Astrocyte (in vitro differentiated cells and primary cell): ENCODE data around the gene PIM1. TPM values are rescaled to one million over a fixed set of nuclear protein-coding genes. Genes with fewer than 3 reads are reported as not detected.
A peak's percentile ranks its signal among the peaks of the same experiment; 100 is the strongest.

ENCODE experiments used
- DNase-seq: peaks from one replicate; pipeline ENCODE4 v3.0.0-alpha.2; 2010; ENCODE audit warnings: low read depth
- FAIRE-seq: peaks from 2 replicates; lab custom pipeline; 2011; peaks lifted over from hg19 to GRCh38; lab: Jason Lieb, UNC
- H2AFZ ChIP-seq: 2 replicates; pipeline ENCODE4 v1.6.0; 2012; ENCODE audit warnings: low read depth, low read length, inconsistent platforms
- H3K27ac ChIP-seq: 2 replicates; pipeline ENCODE4 v1.5.1; 2011; ENCODE audit warnings: low read depth, low read length, inconsistent platforms
- H3K27me3 ChIP-seq: 2 replicates; pipeline ENCODE4 v1.6.0; 2011; ENCODE audit warnings: low read length, inconsistent platforms; ENCODE audit not compliant: insufficient read depth
- H3K36me3 ChIP-seq: 2 replicates; pipeline ENCODE4 v1.5.1; 2011; ENCODE audit warnings: low read length, inconsistent platforms; ENCODE audit not compliant: insufficient read depth
- H3K4me1 ChIP-seq: 2 replicates; pipeline ENCODE4 v1.5.1; 2011; ENCODE audit warnings: low read length, inconsistent platforms; ENCODE audit not compliant: insufficient read depth
- H3K4me2 ChIP-seq: 2 replicates; pipeline ENCODE4 v1.6.0; 2012; ENCODE audit warnings: low read length, inconsistent platforms
- H3K4me3 ChIP-seq: 2 replicates; pipeline ENCODE4 v1.5.1; 2011; ENCODE audit warnings: low read depth, mild to moderate bottlenecking, low read length, inconsistent platforms; ENCODE audit not compliant: insufficient read depth
- H3K79me2 ChIP-seq: 2 replicates; pipeline ENCODE4 v1.6.0; 2012; ENCODE audit warnings: mild to moderate bottlenecking, low read length, inconsistent platforms; ENCODE audit not compliant: insufficient read depth
- H3K9ac ChIP-seq: 2 replicates; pipeline ENCODE4 v1.6.0; 2012; ENCODE audit warnings: mild to moderate bottlenecking, low read length, inconsistent platforms
- H3K9me3 ChIP-seq: 2 replicates; pipeline ENCODE4 v1.5.1; 2012; ENCODE audit warnings: low read depth, mild to moderate bottlenecking, low read length, inconsistent platforms; ENCODE audit not compliant: insufficient read depth
- H4K20me1 ChIP-seq: 2 replicates; pipeline ENCODE4 v1.6.0; 2012; ENCODE audit warnings: low read length, inconsistent platforms; ENCODE audit not compliant: insufficient read depth
- H3K27ac Mint-ChIP-seq: one replicate; pipeline ENCODE4 v1.8.0; 2021; ENCODE audit warnings: mild to moderate bottlenecking, mixed read lengths; ENCODE audit not compliant: unreplicated experiment
- H3K27me3 Mint-ChIP-seq: one replicate; pipeline ENCODE4 v1.8.0; 2021; ENCODE audit warnings: low read depth, mixed read lengths; ENCODE audit not compliant: unreplicated experiment
- H3K36me3 Mint-ChIP-seq: one replicate; pipeline ENCODE4 v1.8.0; 2021; ENCODE audit warnings: low read depth, mixed read lengths; ENCODE audit not compliant: unreplicated experiment
- H3K4me1 Mint-ChIP-seq: one replicate; pipeline ENCODE4 v1.8.0; 2021; ENCODE audit warnings: low read depth, mixed read lengths; ENCODE audit not compliant: unreplicated experiment
- H3K4me3 Mint-ChIP-seq: one replicate; pipeline ENCODE4 v1.8.0; 2021; ENCODE audit warnings: mild to moderate bottlenecking, moderate library complexity, mixed read lengths; ENCODE audit not compliant: unreplicated experiment
- H3K9me3 Mint-ChIP-seq: one replicate; pipeline ENCODE4 v1.8.0; 2021; ENCODE audit warnings: mild to moderate bottlenecking, mixed read lengths; ENCODE audit not compliant: unreplicated experiment
- CTCF ChIP-seq: IDR thresholded peaks from 2 replicates; pipeline ENCODE4 v1.5.1; 2011; ENCODE audit warnings: low read depth, mild to moderate bottlenecking, inconsistent platforms, low read length, moderate library complexity; ENCODE audit not compliant: insufficient read depth
- EZH2 ChIP-seq: IDR thresholded peaks from 2 replicates; pipeline ENCODE4 v1.6.1; 2012; ENCODE audit warnings: mild to moderate bottlenecking, low read length, inconsistent platforms; ENCODE audit not compliant: insufficient read depth
- total RNA-seq: library from RNA; stranded (reverse); gene quantifications from 2 replicates; pipeline ENCODE4 v1.2.1, GENCODE V29; 2021

The PIM1 gene
- total RNA-seq, 1 donor from 2014 or later = 32.1 TPM

DNA sequence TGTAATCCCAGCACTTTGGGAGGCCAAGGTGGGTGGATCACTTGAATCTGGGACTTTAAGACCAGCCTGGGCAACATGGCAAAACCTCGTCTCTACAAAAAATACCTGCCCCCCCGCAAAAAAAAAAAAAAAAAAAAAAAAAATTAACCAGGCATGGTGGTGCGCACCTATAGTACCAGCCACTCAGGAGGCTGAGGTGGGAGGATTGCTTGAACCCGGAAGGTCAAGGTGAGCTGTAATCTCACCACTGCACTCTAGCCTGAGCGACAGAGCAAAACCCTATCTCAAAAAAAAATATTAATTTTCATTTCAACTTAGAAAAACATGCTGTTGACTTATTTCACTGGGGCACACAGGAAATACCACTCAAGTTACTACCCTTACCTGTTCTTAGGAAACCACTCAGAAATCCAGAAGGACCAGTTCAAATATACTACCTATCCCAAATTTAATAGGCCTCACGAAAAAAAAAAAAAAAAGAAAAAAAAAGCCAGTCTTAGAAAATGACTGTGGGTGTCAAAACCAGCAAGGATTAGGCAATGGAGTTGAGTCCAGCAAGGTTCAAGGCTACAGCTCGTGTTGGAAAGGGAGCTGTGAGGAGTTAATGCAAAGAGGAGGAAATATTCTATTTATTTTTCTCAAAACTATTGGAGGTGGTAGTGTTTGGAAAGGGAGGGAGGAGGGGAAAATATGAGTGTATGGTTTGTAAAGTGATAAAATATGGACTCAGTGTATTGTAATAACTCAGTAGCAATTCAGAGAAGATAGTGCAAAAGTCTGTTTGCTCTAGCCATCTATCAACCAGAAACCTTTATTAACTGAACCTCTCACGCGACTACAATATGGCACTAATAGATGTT, 33.9 kb upstream of the PIM1 start:
- no peaks in the 10 kb centered on the region for H3K36me3 Mint-ChIP-seq
- peak overlapping the region; percentile 83 for H3K4me3 Mint-ChIP-seq
- Histone ChIP-seq H3K4me2 (peak overlapping the region; percentile 78), H3K79me2 (no peaks in the 10 kb centered on the region), H3K27ac (peak overlapping the region; percentile 98), H3K4me3 (no peak overlapping the region), H3K9me3 (no peaks in the 10 kb centered on the region), H3K36me3 (no peaks in the 10 kb centered on the region), H2AFZ (no peak overlapping the region), H3K27me3 (no peaks in the 10 kb centered on the region), H4K20me1 (no peaks in the 10 kb centered on the region), H3K9ac (peak overlapping the region; percentile 93), H3K4me1 (peaks cover 54% of the 10 kb centered on the region)
- DNase-seq (no peak), FAIRE-seq (no peak)
- H3K27ac Mint-ChIP-seq = peak overlapping the region; percentile 100
- H3K27me3 Mint-ChIP-seq = no peaks in the 10 kb centered on the region
- H3K9me3 Mint-ChIP-seq = no peaks in the 10 kb centered on the region
- H3K4me1 Mint-ChIP-seq = peaks cover 61% of the 10 kb centered on the region
- TF ChIP-seq EZH2 = no peak
- no peak for TF ChIP-seq CTCF

DNA sequence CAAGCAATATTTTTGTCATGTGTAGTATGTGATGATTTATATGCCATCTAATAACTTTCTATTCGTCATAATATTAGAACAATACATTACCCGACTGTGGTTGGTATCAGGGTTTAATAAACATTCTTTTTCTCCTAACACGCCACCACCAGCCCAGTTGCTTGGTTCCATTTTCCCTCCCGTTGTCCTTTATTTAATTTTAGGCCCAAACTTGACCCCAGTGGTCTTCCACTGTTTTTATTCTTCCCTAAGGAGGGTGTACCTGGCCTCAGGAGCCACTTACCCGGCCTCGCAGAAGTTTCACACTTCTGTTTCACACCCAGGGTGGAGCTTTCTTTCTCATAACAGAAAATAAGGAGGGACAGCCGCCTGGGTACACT, 33.1 kb upstream of the PIM1 start:
- H3K4me2 ChIP-seq = peak overlapping the region; percentile 78
- peak overlapping the region; percentile 100 for H3K27ac Mint-ChIP-seq
- no peaks in the 10 kb centered on the region for H3K36me3 ChIP-seq
- H3K4me1 ChIP-seq = peaks cover 55% of the 10 kb centered on the region
- H3K9ac ChIP-seq = peak overlapping the region; percentile 93
- no peak for DNase-seq
- no peaks in the 10 kb centered on the region for H3K36me3 Mint-ChIP-seq
- no peaks in the 10 kb centered on the region for H3K9me3 ChIP-seq
- peak overlapping the region; percentile 98 for H3K27ac ChIP-seq
- TF ChIP-seq EZH2 (no peak), CTCF (no peak)
- H3K9me3 Mint-ChIP-seq = no peaks in the 10 kb centered on the region
- peak overlapping the region; percentile 83 for H3K4me3 Mint-ChIP-seq
- H4K20me1 ChIP-seq = no peaks in the 10 kb centered on the region
- no peak for FAIRE-seq
- H2AFZ ChIP-seq = peak overlapping the region; percentile 25
- peak overlapping the region; percentile 39 for H3K4me3 ChIP-seq
- no peaks in the 10 kb centered on the region for H3K27me3 ChIP-seq
- H3K79me2 ChIP-seq = no peaks in the 10 kb centered on the region
- H3K27me3 Mint-ChIP-seq = no peaks in the 10 kb centered on the region
- H3K4me1 Mint-ChIP-seq = peaks cover 61% of the 10 kb centered on the region
